Lower leg skin (tissue), 3 donors: ENCODE measurements around the gene PGM5.

Source experiments
- POLR2A ChIP-seq, 2 donors: fragments of 450-650 bp; IDR thresholded peaks; one replicate each; pipeline ENCODE4 v1.6.1; 2016 to 2017; ENCODE audit warnings: antibody characterized with exemption in 2 of 2, mild to moderate bottlenecking in 1 of 2, moderate library complexity in 1 of 2
- TF ChIP-seq, protein P1 (sequence below), 3 donors: fragments of 450-650 bp; IDR thresholded peaks; one replicate each; pipeline ENCODE4 v1.5.1; 2016; ENCODE audit warnings: antibody characterized with exemption in 3 of 3, mild to moderate bottlenecking in 3 of 3, moderate library complexity in 2 of 3

GRCh38 chr9:68498816-68499215 is 142.4 kb downstream of the PGM5 start:
- TF ChIP-seq, protein P1, sequence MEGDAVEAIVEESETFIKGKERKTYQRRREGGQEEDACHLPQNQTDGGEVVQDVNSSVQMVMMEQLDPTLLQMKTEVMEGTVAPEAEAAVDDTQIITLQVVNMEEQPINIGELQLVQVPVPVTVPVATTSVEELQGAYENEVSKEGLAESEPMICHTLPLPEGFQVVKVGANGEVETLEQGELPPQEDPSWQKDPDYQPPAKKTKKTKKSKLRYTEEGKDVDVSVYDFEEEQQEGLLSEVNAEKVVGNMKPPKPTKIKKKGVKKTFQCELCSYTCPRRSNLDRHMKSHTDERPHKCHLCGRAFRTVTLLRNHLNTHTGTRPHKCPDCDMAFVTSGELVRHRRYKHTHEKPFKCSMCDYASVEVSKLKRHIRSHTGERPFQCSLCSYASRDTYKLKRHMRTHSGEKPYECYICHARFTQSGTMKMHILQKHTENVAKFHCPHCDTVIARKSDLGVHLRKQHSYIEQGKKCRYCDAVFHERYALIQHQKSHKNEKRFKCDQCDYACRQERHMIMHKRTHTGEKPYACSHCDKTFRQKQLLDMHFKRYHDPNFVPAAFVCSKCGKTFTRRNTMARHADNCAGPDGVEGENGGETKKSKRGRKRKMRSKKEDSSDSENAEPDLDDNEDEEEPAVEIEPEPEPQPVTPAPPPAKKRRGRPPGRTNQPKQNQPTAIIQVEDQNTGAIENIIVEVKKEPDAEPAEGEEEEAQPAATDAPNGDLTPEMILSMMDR (IDR thresholded peaks at IDR 0.05) = no peak
- no peak for TF ChIP-seq POLR2A (IDR thresholded peaks at IDR 0.05)
